PFSK-1 (cell line): ENCODE measurements around the gene HOXC10.

Experiments
- FOXP2 ChIP-seq: optimal IDR thresholded peaks from 2 replicates; pipeline ENCODE3; 2011; ENCODE audit warnings: borderline replicate concordance, control low read depth, inconsistent platforms; ENCODE audit not compliant: insufficient read depth; ENCODE audit errors: extremely low read length, extremely low read depth
- POLR2AphosphoS5 ChIP-seq: IDR thresholded peaks from 2 replicates; pipeline ENCODE4 v1.6.1; 2012; ENCODE audit warnings: low read depth, mild to moderate bottlenecking, control low read depth, low read length, moderate library complexity
- SIN3A ChIP-seq: IDR thresholded peaks from 2 replicates; pipeline ENCODE4 v1.6.1; 2012; ENCODE audit warnings: mild to moderate bottlenecking, low read length, moderate library complexity, borderline replicate concordance; ENCODE audit not compliant: insufficient read depth
- TAF1 ChIP-seq: IDR thresholded peaks from 2 replicates; pipeline ENCODE4 v1.6.1; 2012; ENCODE audit warnings: low read length, control low read depth, borderline replicate concordance; ENCODE audit not compliant: insufficient read depth
- TF ChIP-seq, protein P1 (sequence below), 2 experiments: IDR thresholded peaks; 2 replicates each; pipeline versions ENCODE4 v1.6.1 to v1.8.0; 2011 to 2012; ENCODE audit warnings: low read depth in 2 of 2, low read length in 2 of 2, control low read depth in 1 of 2, inconsistent platforms in 1 of 2, mild to moderate bottlenecking in 1 of 2, moderate library complexity in 1 of 2; ENCODE audit not compliant: insufficient read depth in 1 of 2

Gene HOXC10

DNA sequence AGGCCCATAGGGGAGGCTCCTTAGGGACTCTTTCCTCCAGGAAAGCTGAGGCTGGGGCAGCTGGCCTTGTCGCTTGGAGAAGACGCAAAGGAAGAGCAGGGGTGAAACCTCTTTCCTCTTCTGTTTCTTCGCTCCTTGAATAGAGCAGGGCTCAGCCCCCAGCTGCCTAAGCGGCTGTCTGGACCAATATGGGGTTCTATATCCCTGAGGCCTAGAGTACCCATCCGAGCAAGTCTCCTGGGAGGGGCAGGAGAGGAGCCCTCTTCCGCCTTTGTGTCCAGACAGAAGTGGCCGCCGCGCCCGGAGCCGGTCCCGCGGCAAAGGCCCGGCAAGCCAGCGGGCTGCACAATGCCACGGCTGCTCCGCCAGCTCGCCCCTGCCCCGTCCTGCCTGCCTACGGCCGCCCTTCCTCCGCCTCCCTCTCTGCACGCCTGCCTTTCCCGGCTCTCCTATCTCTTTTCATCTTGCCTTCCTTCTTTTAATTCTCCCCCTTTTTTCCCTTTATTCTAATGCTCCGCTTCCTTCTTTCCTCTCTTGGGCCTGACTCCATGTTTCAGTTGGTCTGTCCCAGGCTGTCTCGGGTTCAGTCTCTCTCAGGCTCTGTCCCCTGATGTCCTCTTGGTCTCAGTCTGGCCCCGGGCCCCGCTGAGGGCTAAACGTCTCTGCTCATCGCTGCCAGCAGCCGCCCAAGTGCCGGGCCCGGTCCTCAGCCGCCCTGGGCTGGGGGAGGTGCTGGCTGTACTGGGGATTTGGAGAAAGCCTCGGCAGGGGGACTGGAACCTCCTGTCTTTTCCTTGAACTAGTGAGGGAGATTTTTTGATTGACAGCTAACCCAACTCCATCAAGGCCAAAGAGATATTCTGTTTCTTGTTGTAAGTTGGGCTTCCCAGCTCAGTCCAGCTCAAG, 12.5 kb downstream of the HOXC10 start:
- no peak for TF ChIP-seq SIN3A
- TF ChIP-seq TAF1 = no peak
- TF ChIP-seq POLR2AphosphoS5 = no peak
- TF ChIP-seq, protein P1, sequence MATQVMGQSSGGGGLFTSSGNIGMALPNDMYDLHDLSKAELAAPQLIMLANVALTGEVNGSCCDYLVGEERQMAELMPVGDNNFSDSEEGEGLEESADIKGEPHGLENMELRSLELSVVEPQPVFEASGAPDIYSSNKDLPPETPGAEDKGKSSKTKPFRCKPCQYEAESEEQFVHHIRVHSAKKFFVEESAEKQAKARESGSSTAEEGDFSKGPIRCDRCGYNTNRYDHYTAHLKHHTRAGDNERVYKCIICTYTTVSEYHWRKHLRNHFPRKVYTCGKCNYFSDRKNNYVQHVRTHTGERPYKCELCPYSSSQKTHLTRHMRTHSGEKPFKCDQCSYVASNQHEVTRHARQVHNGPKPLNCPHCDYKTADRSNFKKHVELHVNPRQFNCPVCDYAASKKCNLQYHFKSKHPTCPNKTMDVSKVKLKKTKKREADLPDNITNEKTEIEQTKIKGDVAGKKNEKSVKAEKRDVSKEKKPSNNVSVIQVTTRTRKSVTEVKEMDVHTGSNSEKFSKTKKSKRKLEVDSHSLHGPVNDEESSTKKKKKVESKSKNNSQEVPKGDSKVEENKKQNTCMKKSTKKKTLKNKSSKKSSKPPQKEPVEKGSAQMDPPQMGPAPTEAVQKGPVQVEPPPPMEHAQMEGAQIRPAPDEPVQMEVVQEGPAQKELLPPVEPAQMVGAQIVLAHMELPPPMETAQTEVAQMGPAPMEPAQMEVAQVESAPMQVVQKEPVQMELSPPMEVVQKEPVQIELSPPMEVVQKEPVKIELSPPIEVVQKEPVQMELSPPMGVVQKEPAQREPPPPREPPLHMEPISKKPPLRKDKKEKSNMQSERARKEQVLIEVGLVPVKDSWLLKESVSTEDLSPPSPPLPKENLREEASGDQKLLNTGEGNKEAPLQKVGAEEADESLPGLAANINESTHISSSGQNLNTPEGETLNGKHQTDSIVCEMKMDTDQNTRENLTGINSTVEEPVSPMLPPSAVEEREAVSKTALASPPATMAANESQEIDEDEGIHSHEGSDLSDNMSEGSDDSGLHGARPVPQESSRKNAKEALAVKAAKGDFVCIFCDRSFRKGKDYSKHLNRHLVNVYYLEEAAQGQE (IDR thresholded peaks at IDR 0.05; ENCODE audit: insufficient read depth in 1 of 2, low read depth in 2 of 2, low read length in 2 of 2) = no peak
- TF ChIP-seq FOXP2 = no peak

DNA sequence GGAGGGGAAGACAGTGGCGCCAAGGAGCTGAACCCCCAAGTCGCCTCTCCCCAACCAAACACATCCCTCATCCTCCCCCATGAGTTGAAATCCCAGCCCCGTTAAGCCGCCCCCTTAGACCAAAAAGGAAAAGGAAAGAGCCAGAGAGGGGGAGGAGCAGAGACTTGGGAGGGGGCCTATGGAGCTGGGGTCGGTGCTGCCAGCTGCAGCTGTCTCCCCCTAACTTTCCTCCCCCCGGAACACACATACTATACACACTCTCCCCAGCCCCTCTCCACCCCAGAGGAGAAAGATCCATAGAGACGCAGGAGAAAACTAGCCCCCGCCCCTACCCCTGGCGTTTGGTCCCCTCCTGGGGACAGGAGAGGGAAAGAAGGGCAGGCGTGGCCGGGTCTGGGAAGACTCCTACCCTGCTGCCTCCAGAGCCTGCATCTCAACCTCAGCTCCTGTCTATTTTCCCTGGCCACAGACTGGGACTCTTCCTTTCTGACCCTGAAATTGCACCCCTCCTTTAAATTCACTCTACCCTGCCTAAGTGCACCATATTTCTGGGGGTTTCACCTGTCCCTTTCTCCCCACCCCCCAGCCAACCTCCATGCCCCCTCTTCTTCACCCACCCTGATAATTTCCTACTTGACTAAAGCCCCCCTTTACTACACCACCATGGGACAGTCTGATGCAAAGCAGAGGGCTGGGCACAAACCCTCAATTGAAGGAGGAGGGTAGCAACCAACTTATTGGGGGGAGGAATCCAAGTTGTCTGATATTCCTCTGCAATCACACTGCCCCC, 13.4 kb downstream of the HOXC10 start:
- TF ChIP-seq POLR2AphosphoS5 = no peak
- TF ChIP-seq, protein P1 (IDR thresholded peaks at IDR 0.05; ENCODE audit: insufficient read depth in 1 of 2, low read depth in 2 of 2, low read length in 2 of 2) = no peak
- no peak for TF ChIP-seq SIN3A
- TF ChIP-seq FOXP2 = no peak
- no peak for TF ChIP-seq TAF1

DNA sequence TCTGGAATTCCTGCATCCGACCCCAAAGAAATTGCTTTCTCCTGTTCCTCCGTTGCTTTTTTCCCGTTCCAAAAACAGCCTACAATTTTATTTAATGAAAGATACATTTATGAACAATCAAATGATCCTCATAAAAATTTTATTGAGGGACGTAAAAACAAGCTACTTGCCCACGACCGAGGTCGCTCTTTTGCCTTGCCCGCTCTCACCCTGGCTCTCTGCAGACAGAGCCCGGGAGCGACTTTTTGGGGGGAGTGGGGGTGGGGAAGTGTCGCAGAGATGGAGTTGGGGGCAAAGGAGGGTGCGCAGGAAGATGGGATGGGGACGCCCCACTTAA, 13.9 kb downstream of the HOXC10 start:
- TF ChIP-seq TAF1 (no peak), FOXP2 (no peak), SIN3A (no peak)
- TF ChIP-seq, protein P1 (IDR thresholded peaks at IDR 0.05; ENCODE audit: insufficient read depth in 1 of 2, low read depth in 2 of 2, low read length in 2 of 2) = no peak

DNA sequence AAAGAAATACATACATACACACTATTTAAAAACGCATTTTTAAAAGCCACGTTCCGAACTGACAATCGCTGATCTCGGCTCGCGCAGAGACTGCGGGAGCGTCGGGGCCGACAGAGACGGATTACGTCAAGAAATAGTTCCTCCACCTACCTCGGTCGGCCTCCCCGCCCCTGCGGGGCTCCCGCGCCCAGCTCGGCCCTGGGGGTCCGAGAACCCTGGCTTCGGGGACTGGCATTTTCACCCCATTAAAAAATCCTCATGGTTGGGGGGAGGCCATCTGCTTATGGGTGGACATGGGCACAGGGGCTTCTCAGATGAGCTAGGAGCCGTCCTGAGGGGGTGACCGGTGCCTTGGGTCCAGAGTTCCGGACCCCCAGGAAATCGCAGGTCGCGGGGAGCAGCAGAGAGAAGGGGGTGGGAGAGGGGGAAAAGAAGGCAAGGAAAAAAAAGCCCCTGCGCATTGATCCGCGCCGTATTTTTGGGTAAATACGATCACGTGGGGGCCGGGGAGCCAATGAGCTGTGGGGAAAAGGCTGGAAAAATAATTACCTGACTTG, 14.7 kb downstream of the HOXC10 start:
- TF ChIP-seq, protein P1 (IDR thresholded peaks at IDR 0.05; ENCODE audit: insufficient read depth in 1 of 2, low read depth in 2 of 2, low read length in 2 of 2) = no peak
- TF ChIP-seq TAF1 (no peak), SIN3A (no peak), FOXP2 (no peak), POLR2AphosphoS5 (no peak)
